Stomach (tissue), 9 donors: ENCODE data around the gene MAST4. TPM values are rescaled to one million over a fixed set of nuclear protein-coding genes. Genes with fewer than 3 reads are reported as not detected.

ENCODE experiments used
- DNase-seq, 2 donors: peaks; one replicate each; pipeline versions ENCODE4 v3.0.0 to v3.0.0-alpha.2; 2013 to 2019
- H3K27ac ChIP-seq, 5 donors: fragments of 200-600 bp in 4 of 5; sonication (generic) in 4 of 5; one replicate each; pipeline ENCODE4 v1.5.1; 2013 to 2019; ENCODE audit warnings: mild to moderate bottlenecking in 1 of 5, moderate library complexity in 1 of 5
- H3K27me3 ChIP-seq, 3 donors: fragments of 200-600 bp; sonication (generic); one replicate each; pipeline ENCODE4 v1.5.1; 2017 to 2019; ENCODE audit warnings: mixed run types in 1 of 3
- H3K36me3 ChIP-seq, 4 donors: fragments of 200-600 bp; sonication (generic); 1 replicate in 3 of 4; 2 replicates in 1 of 4; pipeline ENCODE4 v1.5.1; 2016 to 2019
- H3K4me1 ChIP-seq, 4 donors: fragments of 200-600 bp; sonication (generic); one replicate each; pipeline ENCODE4 v1.5.1; 2016 to 2019
- H3K4me3 ChIP-seq, 4 donors: fragments of 200-600 bp; sonication (generic) in 3 of 4; one replicate each; pipeline ENCODE4 v1.5.1; 2016 to 2019; ENCODE audit warnings: mild to moderate bottlenecking in 1 of 4
- H3K9me3 ChIP-seq, 4 donors: fragments of 200-600 bp; sonication (generic); one replicate each; pipeline ENCODE4 v1.5.1; 2016 to 2019
- CTCF ChIP-seq, 7 experiments: fragments of 450-650 bp in 4 of 7; fragments of 200-600 bp in 3 of 7; sonication (generic) in 3 of 7; IDR thresholded peaks; one replicate each; pipeline ENCODE4 v1.5.1; 2016 to 2019; ENCODE audit warnings: antibody characterized with exemption in 7 of 7, control low read depth in 2 of 7, mild to moderate bottlenecking in 1 of 7
- EP300 ChIP-seq: sonication (generic); formaldehyde crosslinking; IDR thresholded peaks from one replicate; pipeline ENCODE4 v1.6.1; 2017; ENCODE audit warnings: antibody characterized with exemption
- POLR2A ChIP-seq, 4 donors: fragments of 450-650 bp; IDR thresholded peaks; one replicate each; pipeline ENCODE4 v1.6.1; 2016; ENCODE audit warnings: antibody characterized with exemption in 4 of 4, control low read depth in 2 of 4, mild to moderate bottlenecking in 1 of 4, moderate library complexity in 1 of 4
- POLR2AphosphoS5 ChIP-seq, 3 donors: sonication (generic); formaldehyde crosslinking; IDR thresholded peaks; one replicate each; pipeline ENCODE4 v1.6.1; 2016; ENCODE audit warnings: antibody characterized with exemption in 3 of 3
- WGBS, 5 donors: extraction: QIAGEN DNeasy Blood & Tissue Kit in 3 of 5; methylation state at CpG; one replicate each; pipeline versions ENCODE4 v1.1.5 to v1.1.7; 2013 to 2018; 5-methylcytosine and 5-hydroxymethylcytosine counted together
- intact Hi-C: fragments of 100-400 bp; cut with DNase I; formaldehyde crosslinking; loops from one replicate; pipeline ENCODE4 v1.15.1; 2023; ENCODE audit warnings: low total_unique reads
- polyA plus RNA-seq, 3 donors: library from polyadenylated mRNA; stranded (reverse); fragments of 200-250 nt; gene quantifications; one replicate each; pipeline ENCODE4 v1.2.3, GENCODE V29; 2013
- total RNA-seq, 5 donors: library from RNA; depleted of rRNA; stranded (reverse); fragments of >200 nt; gene quantifications; one replicate each; pipeline versions ENCODE4 v1.1.0 to v1.2.3, GENCODE V29; 2014 to 2016
- donor health status: healthy with polysubstance abuse.
- donor health status: Bipolar disorder and iron deficiency.
- donor health status: healthy.

The MAST4 gene
- total and polyA plus RNA-seq, 8 donors: 1.5 to 52.5 (median 32.1) TPM

- DNase-seq: peak in 1 of 2 donors; percentile 27
- no peak overlapping the region for H3K27ac ChIP-seq
- intact Hi-C loops: no loop called here
- H3K27me3 ChIP-seq: no peaks in the 10 kb centered on the region
- H3K4me1 ChIP-seq: no peaks in the 10 kb centered on the region
- TF ChIP-seq CTCF (IDR thresholded peaks at IDR 0.05) (no peak), POLR2AphosphoS5 (IDR thresholded peaks at IDR 0.05) (no peak), POLR2A (IDR thresholded peaks at IDR 0.05) (no peak), EP300 (no peak)
- no peaks in the 10 kb centered on the region for H3K36me3 ChIP-seq
- H3K4me3 ChIP-seq: no peak overlapping the region
- WGBS, 5 donors: 72 to 86% (median 78%) methylated on average over 5 of the region's 5 CpGs
- peaks cover 0 to 16% (median 6%) of the 10 kb centered on the region in 4 donors for H3K9me3 ChIP-seq
Measured at GRCh38 chr5:66710557-66711088, 114.4 kb downstream of the MAST4 start.

GRCh38 chr5:66713998-66714397 lies 117.8 kb downstream of the MAST4 start:
- peaks cover 0 to 16% (median 6%) of the 10 kb centered on the region in 4 donors for H3K9me3 ChIP-seq
- H3K36me3 ChIP-seq: no peaks in the 10 kb centered on the region
- no peaks in the 10 kb centered on the region for H3K27me3 ChIP-seq
- DNase-seq: peak in 1 of 2 donors; percentile 70
- WGBS, 5 donors: 64 to 72% (median 65%) methylated on average over 3 of the region's 3 CpGs
- no peaks in the 10 kb centered on the region for H3K4me1 ChIP-seq
- no peak overlapping the region for H3K27ac ChIP-seq
- intact Hi-C loops: no loop called here
- no peak overlapping the region for H3K4me3 ChIP-seq
- no peak for TF ChIP-seq CTCF (IDR thresholded peaks at IDR 0.05)
- no peak for TF ChIP-seq POLR2A (IDR thresholded peaks at IDR 0.05)
- no peak for TF ChIP-seq EP300
- TF ChIP-seq POLR2AphosphoS5 (IDR thresholded peaks at IDR 0.05): no peak

GRCh38 chr5:66717455-66718373 lies 121.5 kb downstream of the MAST4 start:
- H3K27me3 ChIP-seq: no peaks in the 10 kb centered on the region
- no peak for DNase-seq
- no peaks in the 10 kb centered on the region for H3K36me3 ChIP-seq
- WGBS, 5 donors: 55 to 64% (median 56%) methylated on average over 6 of the region's 6 CpGs
- H3K27ac ChIP-seq: no peak overlapping the region
- TF ChIP-seq POLR2A (IDR thresholded peaks at IDR 0.05): no peak
- TF ChIP-seq EP300: no peak
- TF ChIP-seq CTCF (IDR thresholded peaks at IDR 0.05): no peak
- no peak for TF ChIP-seq POLR2AphosphoS5 (IDR thresholded peaks at IDR 0.05)
- no peaks in the 10 kb centered on the region for H3K9me3 ChIP-seq
- no peak overlapping the region for H3K4me3 ChIP-seq
- no peaks in the 10 kb centered on the region for H3K4me1 ChIP-seq
- intact Hi-C loops: no loop called here

- intact Hi-C loops: no loop called here
- Histone ChIP-seq H3K27me3 (no peaks in the 10 kb centered on the region), H3K4me3 (no peak overlapping the region), H3K36me3 (no peaks in the 10 kb centered on the region), H3K4me1 (no peaks in the 10 kb centered on the region), H3K27ac (no peak overlapping the region), H3K9me3 (no peaks in the 10 kb centered on the region)
- 70 to 86% (median 76%) methylated on average over 7 of the region's 7 CpGs for WGBS, 5 donors
- TF ChIP-seq POLR2A (IDR thresholded peaks at IDR 0.05) (no peak), CTCF (IDR thresholded peaks at IDR 0.05) (no peak), EP300 (no peak), POLR2AphosphoS5 (IDR thresholded peaks at IDR 0.05) (no peak)
- DNase-seq: no peak
Measured at GRCh38 chr5:66718374-66719002, 122.3 kb downstream of the MAST4 start.
